Measurements from ENCODE around the gene FOXG1.

Gene FOXG1

GRCh38 chr14:28759653-28760313 lies 6.8 kb upstream of the FOXG1 start:
- no peaks in the 10 kb centered on the region for H3K79me2 ChIP-seq (ENCODE audit: control insufficient read depth, insufficient read depth, low read length, poor library complexity)
- no peak overlapping the region for H3K27ac ChIP-seq (ENCODE audit: low read depth, low read length)
- no CpG with 5 or more reads among the region's 36 CpGs for WGBS (ENCODE audit: extremely low coverage, insufficient coverage, insufficient read length)
- no peak overlapping the region for H4K8ac ChIP-seq (ENCODE audit: low read depth, low read length)
- DNase-seq, result no peak
- H3K4me2 ChIP-seq (ENCODE audit: low read length), result peak overlapping the region; percentile 37
- H2BK120ac ChIP-seq (ENCODE audit: insufficient read depth, low read length, poor library complexity), result no peak overlapping the region
- no peak overlapping the region for H2BK12ac ChIP-seq (ENCODE audit: low read length)
- no peak overlapping the region for H3K14ac ChIP-seq (ENCODE audit: low read length)
- H2AFZ ChIP-seq (ENCODE audit: insufficient read depth, low read length, poor library complexity), result peak overlapping the region; percentile 45
- H3K9me3 ChIP-seq (ENCODE audit: insufficient read depth, low read depth, low read length), result peaks cover 2% of the 10 kb centered on the region
- no peak overlapping the region for H3K9ac ChIP-seq (ENCODE audit: low read length)
- H3K36me3 ChIP-seq (ENCODE audit: control insufficient read depth in 1 of 2, insufficient read depth in 2 of 2, low read length in 2 of 2), result no peaks in the 10 kb centered on the region
- H3K4me1 ChIP-seq (ENCODE audit: control insufficient read depth in 1 of 2, insufficient read depth in 2 of 2, low read length in 2 of 2), result peaks cover 3 to 4% of the 10 kb centered on the region in 2 experiments
- H3K4ac ChIP-seq (ENCODE audit: low read depth, low read length), result no peak overlapping the region
- H4K12ac ChIP-seq (ENCODE audit: low read depth, low read length), result no peak overlapping the region
- H3K27me3 ChIP-seq (ENCODE audit: insufficient read depth, low read length), result peaks cover 73% of the 10 kb centered on the region
- H2BK5ac ChIP-seq (ENCODE audit: low read depth, low read length, poor library complexity), result no peak overlapping the region
- no peak overlapping the region for H2AK5ac ChIP-seq (ENCODE audit: low read length)
- no peak overlapping the region for H3K23ac ChIP-seq (ENCODE audit: low read length)
- no peaks in the 10 kb centered on the region for H3K79me1 ChIP-seq (ENCODE audit: low read length)
- no peak overlapping the region for H3K18ac ChIP-seq (ENCODE audit: low read length)
- H3K4me3 ChIP-seq (ENCODE audit: low read depth, low read length), result no peak overlapping the region
- no peak overlapping the region for H4K91ac ChIP-seq (ENCODE audit: low read depth, low read length)

GRCh38 chr14:28760431-28760996 lies 6.1 kb upstream of the FOXG1 start:
- Histone ChIP-seq H3K4me3 (ENCODE audit: low read depth, low read length) (no peak overlapping the region), H3K4me1 (ENCODE audit: control insufficient read depth in 1 of 2, insufficient read depth in 2 of 2, low read length in 2 of 2) (peaks cover 3 to 4% of the 10 kb centered on the region in 2 experiments), H2BK12ac (ENCODE audit: low read length) (no peak overlapping the region), H2AK5ac (ENCODE audit: low read length) (no peak overlapping the region), H3K27me3 (ENCODE audit: insufficient read depth, low read length) (peaks cover 72% of the 10 kb centered on the region), H2AFZ (ENCODE audit: insufficient read depth, low read length, poor library complexity) (no peak overlapping the region), H4K12ac (ENCODE audit: low read depth, low read length) (no peak overlapping the region), H3K18ac (ENCODE audit: low read length) (no peak overlapping the region), H3K79me1 (ENCODE audit: low read length) (no peaks in the 10 kb centered on the region), H3K4me2 (ENCODE audit: low read length) (no peak overlapping the region), H3K36me3 (ENCODE audit: control insufficient read depth in 1 of 2, insufficient read depth in 2 of 2, low read length in 2 of 2) (no peaks in the 10 kb centered on the region), H4K91ac (ENCODE audit: low read depth, low read length) (no peak overlapping the region), H3K79me2 (ENCODE audit: control insufficient read depth, insufficient read depth, low read length, poor library complexity) (no peaks in the 10 kb centered on the region), H2BK5ac (ENCODE audit: low read depth, low read length, poor library complexity) (no peak overlapping the region), H3K23ac (ENCODE audit: low read length) (no peak overlapping the region), H3K9me3 (ENCODE audit: insufficient read depth, low read depth, low read length) (peaks cover 2% of the 10 kb centered on the region), H3K27ac (ENCODE audit: low read depth, low read length) (no peak overlapping the region), H2BK120ac (ENCODE audit: insufficient read depth, low read length, poor library complexity) (no peak overlapping the region), H3K9ac (ENCODE audit: low read length) (no peak overlapping the region), H3K14ac (ENCODE audit: low read length) (no peak overlapping the region), H3K4ac (ENCODE audit: low read depth, low read length) (no peak overlapping the region), H4K8ac (ENCODE audit: low read depth, low read length) (no peak overlapping the region)
- DNase-seq, result no peak
- WGBS (ENCODE audit: extremely low coverage, insufficient coverage, insufficient read length), result no CpG with 5 or more reads among the region's 9 CpGs

GRCh38 chr14:28761438-28762291 lies 4.9 kb upstream of the FOXG1 start:
- Histone ChIP-seq H3K4me1 (ENCODE audit: control insufficient read depth in 1 of 2, insufficient read depth in 2 of 2, low read length in 2 of 2) (peaks cover 4 to 7% of the 10 kb centered on the region in 2 experiments), H4K12ac (ENCODE audit: low read depth, low read length) (no peak overlapping the region), H3K79me2 (ENCODE audit: control insufficient read depth, insufficient read depth, low read length, poor library complexity) (no peaks in the 10 kb centered on the region), H3K36me3 (ENCODE audit: control insufficient read depth in 1 of 2, insufficient read depth in 2 of 2, low read length in 2 of 2) (no peaks in the 10 kb centered on the region), H2BK5ac (ENCODE audit: low read depth, low read length, poor library complexity) (no peak overlapping the region), H2AFZ (ENCODE audit: insufficient read depth, low read length, poor library complexity) (no peak overlapping the region), H2BK12ac (ENCODE audit: low read length) (no peak overlapping the region), H3K79me1 (ENCODE audit: low read length) (no peaks in the 10 kb centered on the region), H4K91ac (ENCODE audit: low read depth, low read length) (no peak overlapping the region), H3K14ac (ENCODE audit: low read length) (no peak overlapping the region), H3K4ac (ENCODE audit: low read depth, low read length) (no peak overlapping the region), H4K8ac (ENCODE audit: low read depth, low read length) (no peak overlapping the region), H3K4me2 (ENCODE audit: low read length) (no peak overlapping the region), H3K27me3 (ENCODE audit: insufficient read depth, low read length) (peaks cover 67% of the 10 kb centered on the region), H2BK120ac (ENCODE audit: insufficient read depth, low read length, poor library complexity) (no peak overlapping the region), H3K18ac (ENCODE audit: low read length) (no peak overlapping the region), H3K23ac (ENCODE audit: low read length) (no peak overlapping the region), H2AK5ac (ENCODE audit: low read length) (no peak overlapping the region), H3K9ac (ENCODE audit: low read length) (no peak overlapping the region), H3K9me3 (ENCODE audit: insufficient read depth, low read depth, low read length) (peaks cover 2% of the 10 kb centered on the region), H3K27ac (ENCODE audit: low read depth, low read length) (no peak overlapping the region), H3K4me3 (ENCODE audit: low read depth, low read length) (no peak overlapping the region)
- DNase-seq, result no peak
- no CpG with 5 or more reads among the region's 33 CpGs for WGBS (ENCODE audit: extremely low coverage, insufficient coverage, insufficient read length)

- Histone ChIP-seq H3K4me2 (ENCODE audit: low read length) (no peak overlapping the region), H2BK120ac (ENCODE audit: insufficient read depth, low read length, poor library complexity) (no peak overlapping the region), H3K79me1 (ENCODE audit: low read length) (no peaks in the 10 kb centered on the region), H3K23ac (ENCODE audit: low read length) (no peak overlapping the region), H2AK5ac (ENCODE audit: low read length) (no peak overlapping the region), H3K4me3 (ENCODE audit: low read depth, low read length) (no peak overlapping the region), H4K12ac (ENCODE audit: low read depth, low read length) (no peak overlapping the region), H3K9me3 (ENCODE audit: insufficient read depth, low read depth, low read length) (peaks cover 2% of the 10 kb centered on the region), H4K8ac (ENCODE audit: low read depth, low read length) (no peak overlapping the region), H3K9ac (ENCODE audit: low read length) (no peak overlapping the region), H3K27ac (ENCODE audit: low read depth, low read length) (no peak overlapping the region), H2BK12ac (ENCODE audit: low read length) (no peak overlapping the region), H3K18ac (ENCODE audit: low read length) (no peak overlapping the region), H3K14ac (ENCODE audit: low read length) (no peak overlapping the region), H2BK5ac (ENCODE audit: low read depth, low read length, poor library complexity) (no peak overlapping the region), H4K91ac (ENCODE audit: low read depth, low read length) (no peak overlapping the region), H3K79me2 (ENCODE audit: control insufficient read depth, insufficient read depth, low read length, poor library complexity) (no peaks in the 10 kb centered on the region), H3K4me1 (ENCODE audit: control insufficient read depth in 1 of 2, insufficient read depth in 2 of 2, low read length in 2 of 2) (peaks cover 4 to 7% of the 10 kb centered on the region in 2 experiments), H3K4ac (ENCODE audit: low read depth, low read length) (no peak overlapping the region), H2AFZ (ENCODE audit: insufficient read depth, low read length, poor library complexity) (no peak overlapping the region), H3K36me3 (ENCODE audit: control insufficient read depth in 1 of 2, insufficient read depth in 2 of 2, low read length in 2 of 2) (no peaks in the 10 kb centered on the region), H3K27me3 (ENCODE audit: insufficient read depth, low read length) (peaks cover 70% of the 10 kb centered on the region)
- DNase-seq, result no peak
- no CpG with 5 or more reads among the region's 8 CpGs for WGBS (ENCODE audit: extremely low coverage, insufficient coverage, insufficient read length)
These were observed 4.2 kb upstream of the FOXG1 start for GRCh38 chr14:28762303-28762954.

Measured in trophoblast cell (in vitro differentiated cells and primary cell).